HG03378 (cell line): Measurements from ENCODE around the gene ARPP21.

Source experiments
- ATAC-seq: cut with Tn5 transposase; IDR thresholded peaks from one replicate; pipeline ENCODE4 v1.9.1; 2021; ENCODE audit warnings: mild to moderate bottlenecking, moderate library complexity; ENCODE audit not compliant: unreplicated experiment

The ARPP21 gene

DNA sequence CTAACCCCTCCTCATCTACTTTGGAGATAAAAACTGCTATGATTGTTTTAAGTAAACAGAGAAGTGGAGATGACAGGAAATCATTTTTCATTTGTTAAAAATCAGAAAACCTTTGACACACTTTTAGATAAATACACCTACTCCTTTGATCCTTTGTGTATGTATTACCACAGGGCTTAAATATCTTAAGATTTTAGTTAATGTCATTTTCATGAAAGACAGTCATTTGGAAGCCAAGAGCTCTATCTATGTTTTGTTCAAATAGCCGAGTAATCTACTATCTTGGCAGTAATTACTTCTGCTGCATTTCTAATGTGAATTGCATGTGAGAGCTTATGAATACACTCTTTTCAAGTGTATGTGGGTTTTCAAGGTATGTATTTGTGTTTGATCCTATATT lies 2.0 kb downstream of the ARPP21 start:
- no peak for ATAC-seq

DNA sequence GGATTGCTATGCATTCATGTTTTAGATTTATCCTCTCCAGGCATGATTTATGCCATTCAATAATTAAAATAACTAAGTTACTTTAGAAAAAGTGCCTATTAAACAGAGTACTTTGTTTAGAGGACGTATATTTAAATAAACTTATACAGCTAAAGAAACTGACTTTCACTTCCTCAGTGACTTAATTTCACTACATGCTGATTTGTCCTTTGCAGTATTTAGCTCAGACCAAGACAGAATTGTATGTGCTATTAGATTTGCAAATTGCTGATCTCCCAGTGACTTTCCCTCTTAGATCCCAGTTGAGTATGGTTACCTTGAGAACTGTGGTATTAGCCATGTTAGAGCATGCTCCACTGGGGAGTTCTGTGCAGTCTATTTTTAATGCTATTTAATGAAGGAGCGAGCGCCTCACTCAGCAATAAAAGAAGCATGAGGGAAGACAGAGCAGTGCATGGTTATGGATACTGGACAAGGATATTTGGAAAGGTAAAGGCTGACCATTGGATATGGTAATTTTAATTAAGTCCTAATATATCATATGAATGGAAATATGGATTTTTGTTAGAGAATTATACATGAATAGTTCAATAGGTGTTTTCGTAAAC lies 2.7 kb downstream of the ARPP21 start:
- no peak for ATAC-seq

DNA sequence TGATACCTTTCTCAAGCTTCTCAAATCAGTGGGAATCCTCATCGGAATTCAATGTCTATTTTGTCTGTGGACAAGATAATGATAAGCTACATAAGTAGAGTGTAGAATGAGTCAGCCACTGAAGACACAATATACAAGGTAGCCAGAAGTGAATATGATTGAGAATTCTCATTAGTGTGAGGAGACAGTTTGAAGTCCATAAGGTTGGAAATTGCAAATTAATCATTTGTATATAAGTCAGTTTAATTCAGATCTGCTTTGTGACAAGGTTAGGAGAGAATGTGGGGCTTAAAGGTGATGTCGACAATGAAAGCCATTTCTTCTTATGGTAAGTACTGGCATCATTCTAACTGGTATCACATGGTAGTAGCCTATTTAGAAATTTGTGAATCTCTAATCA lies 4.2 kb downstream of the ARPP21 start:
- ATAC-seq, result no peak

DNA sequence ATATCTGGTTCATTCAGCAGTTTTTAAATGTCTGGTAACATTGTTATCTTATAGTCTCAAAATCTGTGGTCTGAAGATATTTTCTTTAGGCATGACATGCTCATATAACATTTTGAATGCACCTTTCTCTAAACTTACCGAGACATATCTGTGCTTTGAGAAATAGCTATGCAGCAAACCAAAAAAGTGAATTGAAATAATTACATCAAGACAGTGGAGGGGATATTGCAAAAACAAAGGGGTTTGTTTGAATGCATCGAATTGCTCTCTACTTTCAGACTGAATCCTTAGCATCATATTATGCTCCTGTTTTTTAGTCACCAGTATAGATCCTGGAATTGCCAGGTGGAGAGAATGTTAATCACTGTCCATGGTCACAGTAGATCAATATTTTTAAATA lies 5.1 kb downstream of the ARPP21 start:
- ATAC-seq, result no peak

DNA sequence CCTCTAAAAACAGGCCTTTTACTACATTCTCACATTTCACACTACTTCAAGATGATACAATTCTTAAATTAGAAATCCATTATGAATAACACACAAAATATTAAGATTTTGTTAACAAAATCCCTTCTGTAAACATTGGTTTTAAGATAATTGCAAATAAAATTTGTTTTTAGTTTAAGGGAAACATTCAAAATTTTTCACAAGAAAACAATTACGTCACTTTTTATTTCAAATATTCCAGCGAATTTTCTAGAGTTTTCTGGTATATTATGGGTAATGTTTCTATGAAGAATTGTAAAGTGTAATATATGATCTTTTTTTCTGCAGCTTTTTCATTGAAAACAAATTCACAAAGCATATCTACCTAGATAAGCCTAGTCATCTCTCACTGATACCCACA lies 5.9 kb downstream of the ARPP21 start:
- ATAC-seq, result no peak

DNA sequence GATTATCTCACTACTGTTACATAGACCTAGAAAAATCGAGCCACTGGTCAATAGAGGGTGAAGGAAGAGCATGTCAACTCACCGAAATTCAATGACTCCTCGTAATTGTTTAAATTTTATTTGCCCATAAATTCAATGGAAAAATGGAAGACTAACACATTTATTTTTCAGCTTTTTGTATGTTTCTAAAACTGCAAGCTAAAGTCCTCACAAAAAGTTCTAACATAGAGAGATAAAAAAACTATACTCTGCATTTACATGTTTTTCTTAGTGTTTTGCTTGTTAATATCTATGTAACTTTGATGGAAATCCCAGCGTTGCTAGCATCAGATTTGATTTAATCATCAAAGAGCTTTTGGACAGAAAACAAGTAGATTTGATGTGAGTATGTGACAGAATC lies 6.8 kb downstream of the ARPP21 start:
- no peak for ATAC-seq

DNA sequence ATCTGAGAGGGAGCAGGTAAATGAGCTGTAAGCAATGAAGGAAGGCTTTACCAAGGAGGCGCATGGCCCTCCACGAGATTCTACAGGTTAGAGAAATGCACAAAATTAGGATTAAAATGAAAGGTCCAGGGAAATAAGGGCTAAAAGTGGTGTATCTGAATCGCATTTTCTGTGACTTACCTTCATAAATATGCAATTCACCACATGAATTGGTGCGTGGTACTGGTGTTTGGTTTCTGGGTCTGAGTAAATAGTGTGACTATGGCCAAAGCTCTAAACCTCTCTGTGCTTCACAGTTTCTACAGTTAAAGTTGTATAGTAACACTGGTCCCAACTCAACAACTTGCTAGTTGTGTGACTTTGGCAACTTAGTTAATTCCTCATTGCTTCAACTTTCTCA lies 8.1 kb downstream of the ARPP21 start:
- no peak for ATAC-seq

DNA sequence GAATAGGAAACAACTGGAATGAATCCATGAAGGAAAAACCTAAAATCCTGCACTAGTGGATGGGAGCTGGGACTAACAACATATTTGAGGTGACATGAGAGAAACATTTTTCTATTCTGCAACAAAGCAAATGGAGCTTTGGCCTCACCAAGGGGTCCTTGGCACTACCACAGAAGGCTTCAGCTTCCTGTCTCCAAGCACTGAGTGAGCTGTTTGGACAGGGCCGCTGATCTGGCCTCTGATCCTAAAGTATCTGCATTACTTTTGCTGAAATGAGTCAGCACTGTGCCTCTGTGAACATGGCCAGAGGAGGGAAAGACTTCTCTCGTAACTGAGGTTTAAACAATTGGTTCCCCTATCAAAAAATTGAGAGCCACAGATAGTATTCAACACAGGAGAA lies 9.0 kb downstream of the ARPP21 start:
- no peak for ATAC-seq

DNA sequence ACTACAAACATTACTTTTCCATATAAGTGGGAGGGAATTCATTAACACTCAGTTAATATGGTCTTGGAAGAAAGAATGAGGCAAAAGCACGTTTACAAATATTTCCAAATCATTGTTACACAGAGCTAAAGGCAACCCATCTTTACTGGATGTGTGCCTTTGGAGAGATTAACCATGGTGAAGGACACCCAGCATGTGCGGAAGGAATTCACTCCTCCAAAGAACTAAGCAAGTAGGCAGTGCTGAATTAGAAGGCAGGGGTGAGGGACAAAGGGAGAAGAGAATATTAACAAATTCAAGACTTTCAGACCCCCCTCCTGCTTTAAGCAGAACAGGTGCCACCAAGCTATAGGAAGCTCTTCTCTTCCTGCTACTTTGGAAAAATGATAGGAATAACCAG lies 10.1 kb downstream of the ARPP21 start:
- ATAC-seq, result no peak

DNA sequence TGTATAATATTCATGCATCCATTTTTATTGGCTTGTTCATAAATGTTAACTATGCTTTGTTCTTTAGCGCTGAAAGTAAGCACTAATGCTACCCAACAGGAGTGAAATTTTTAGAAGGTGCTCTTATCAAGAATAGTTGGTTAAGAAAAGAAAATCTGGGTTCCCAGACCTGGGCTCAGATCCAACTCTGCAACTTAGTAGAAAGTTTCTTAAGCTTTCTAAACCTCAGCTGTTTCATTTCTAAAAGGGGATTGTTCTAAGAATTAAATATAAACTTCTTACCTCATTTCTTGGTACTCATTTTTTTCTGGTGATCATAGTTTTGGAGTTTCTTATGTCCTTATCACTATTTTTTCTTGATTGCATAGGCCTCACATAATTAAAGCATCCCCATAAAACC lies 12.1 kb downstream of the ARPP21 start:
- ATAC-seq, result no peak

DNA sequence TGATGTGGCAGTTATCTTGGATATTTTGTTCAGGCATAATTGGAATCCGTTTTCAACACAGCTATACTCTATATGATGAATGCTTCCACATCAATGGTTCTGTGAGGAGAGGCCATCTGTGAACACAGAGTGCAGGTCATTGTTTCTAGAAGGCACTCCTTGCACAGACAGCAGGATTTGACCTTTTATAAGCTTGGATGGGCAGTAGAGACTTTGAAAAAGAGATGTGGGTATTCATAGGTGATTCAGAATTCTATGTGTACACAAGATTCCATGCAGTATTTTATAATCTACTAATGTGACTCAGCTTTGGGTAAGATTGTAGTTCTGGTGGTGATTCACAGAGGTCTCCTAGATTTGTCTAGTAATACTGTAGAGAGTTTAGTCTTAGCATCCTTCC lies 12.5 kb downstream of the ARPP21 start:
- ATAC-seq, result no peak

DNA sequence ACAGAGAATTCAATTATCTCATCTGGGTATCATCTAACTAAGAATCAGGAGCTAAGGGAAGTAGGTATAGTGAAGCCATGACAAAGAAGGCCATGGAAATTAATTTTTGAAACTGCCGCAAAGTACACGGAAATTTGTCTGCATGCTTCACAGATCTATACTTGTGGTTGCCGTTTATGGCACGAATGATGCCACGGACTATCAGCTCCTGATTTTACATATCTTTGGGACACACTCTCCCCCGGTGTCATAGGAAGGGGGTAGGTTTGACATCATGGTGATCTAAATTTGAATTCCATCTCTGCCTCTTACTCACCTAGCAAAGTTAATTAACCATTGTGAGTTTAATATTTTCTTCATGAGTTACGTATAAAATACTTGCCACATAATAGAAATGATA lies 14.0 kb downstream of the ARPP21 start:
- no peak for ATAC-seq

DNA sequence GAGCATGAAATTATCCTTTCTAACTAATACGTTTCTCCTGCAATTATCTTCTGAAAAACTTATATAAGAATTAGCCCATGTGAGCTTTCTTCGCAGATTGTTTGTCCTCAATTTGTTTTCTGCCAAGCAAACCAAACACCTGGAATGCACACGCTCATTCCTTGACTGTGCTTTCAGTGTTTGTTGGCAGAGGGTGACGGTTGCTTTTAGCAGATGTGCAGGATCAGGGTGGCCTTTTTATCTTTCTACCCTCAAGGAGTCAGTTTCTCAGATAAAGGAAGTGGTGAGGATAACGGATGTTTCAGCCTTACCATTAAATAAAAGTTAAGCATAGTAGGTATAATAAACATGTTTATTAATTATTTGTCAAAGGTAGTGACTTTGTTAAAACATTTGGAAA lies 15.2 kb downstream of the ARPP21 start:
- no peak for ATAC-seq

DNA sequence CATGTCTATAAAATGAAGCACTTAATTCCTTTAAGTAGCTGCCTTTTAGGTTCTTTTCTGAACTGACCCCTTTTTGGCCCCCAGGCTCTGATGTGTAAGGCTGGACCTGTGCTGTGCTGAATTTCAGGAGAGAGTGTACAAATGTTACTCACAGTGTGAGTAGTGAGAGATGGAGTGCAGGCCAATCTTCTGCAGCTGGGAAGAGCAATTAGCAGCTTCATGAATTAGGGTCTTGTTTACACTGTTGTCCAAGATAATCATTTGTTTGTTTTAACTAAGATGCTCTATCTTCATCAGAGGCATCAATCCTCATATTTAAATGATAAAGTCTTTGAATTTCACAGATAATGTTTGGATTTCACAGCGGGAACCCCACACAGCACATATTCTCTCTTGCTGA lies 19.4 kb downstream of the ARPP21 start:
- no peak for ATAC-seq

DNA sequence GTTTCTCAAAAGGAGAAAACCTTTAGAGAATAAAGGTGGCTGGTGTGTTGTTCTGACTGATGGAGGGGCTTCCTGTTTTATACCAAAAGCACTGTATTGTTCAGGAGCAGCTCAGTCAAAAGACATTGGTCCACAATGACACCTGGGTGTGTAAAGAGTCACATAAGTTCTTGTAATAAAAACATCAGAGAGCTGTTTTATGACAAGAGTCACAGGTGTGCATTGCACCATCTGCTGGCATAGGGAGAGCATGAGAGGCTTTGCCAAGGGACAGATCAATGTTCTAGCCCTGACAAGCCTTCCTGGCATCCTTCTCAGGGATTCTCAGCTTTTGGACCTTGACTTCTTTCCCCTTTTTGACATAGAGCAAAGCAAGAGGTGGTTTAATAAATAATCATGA lies 20.4 kb downstream of the ARPP21 start:
- ATAC-seq, result no peak

DNA sequence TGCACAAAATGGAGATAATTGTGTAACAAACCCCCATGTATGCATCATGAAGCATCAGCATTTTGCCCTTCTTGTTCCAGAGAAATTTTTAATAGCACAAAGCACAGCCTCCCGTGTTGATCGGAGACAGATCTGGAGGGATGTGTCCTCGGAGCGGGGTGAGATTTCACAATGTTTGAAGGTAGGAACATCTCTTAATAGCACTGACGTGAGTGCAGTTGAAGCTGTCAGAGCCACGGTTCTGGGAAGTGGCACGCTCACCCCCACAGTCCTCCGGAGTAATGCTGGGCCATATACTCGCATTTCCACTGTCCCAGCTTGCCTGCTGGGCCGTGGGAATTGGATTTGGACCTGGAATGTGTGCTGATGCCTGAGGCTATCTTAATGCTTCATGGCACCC lies 24.1 kb downstream of the ARPP21 start:
- no peak for ATAC-seq

DNA sequence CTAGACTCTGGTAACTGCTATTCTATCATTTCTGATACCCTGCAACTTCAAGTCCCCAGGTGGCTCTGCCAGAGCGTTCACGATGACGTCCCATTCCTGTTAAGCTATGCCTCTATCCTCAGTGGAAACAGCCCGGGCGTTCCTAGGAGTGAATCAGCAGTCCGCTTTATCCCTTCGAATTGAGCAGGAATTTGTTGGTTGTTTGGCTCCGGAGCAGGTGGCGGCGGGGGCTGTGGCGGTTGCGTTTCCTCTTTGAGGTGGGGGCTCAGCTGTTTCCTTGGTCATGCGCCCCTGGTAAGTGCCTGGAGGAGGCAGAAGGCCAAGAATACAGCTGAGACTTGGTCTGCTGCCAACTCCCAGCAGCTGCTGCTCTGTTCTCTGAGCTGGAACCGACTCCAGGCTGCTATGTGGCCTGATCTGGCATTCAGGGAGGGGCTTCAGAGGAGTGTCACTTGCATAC lies 25.2 kb downstream of the ARPP21 start:
- peak; percentile 56 for ATAC-seq

DNA sequence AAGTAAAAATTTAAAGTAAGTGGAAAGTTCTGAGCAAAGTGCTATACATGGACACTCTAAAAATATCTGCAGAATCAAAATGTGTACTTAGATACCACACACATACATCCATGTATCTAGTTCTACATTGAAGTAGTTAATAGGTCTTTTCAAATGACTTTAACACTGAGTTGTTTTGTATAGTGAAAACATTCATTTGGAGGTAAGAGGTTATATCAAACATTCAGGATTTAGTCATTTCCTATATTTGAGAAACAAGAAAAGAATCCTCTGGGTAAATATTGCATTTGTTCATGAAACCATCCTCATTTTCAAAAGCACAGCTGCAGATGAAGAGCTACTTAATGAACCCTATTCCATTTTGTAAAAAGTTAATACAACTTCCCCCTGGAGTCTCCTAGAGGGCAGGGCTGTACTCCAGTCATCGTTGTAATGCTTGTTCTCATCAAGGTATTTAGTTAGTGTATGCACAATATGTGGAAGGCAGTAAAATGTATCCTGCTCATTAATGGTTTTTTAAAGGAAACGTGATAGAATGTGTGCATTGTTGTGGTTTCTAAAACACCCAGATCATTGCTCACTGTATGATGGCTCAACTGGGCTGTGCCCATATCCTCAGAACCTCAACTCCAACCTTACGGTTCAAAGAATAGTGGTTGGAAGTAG lies 26.2 kb downstream of the ARPP21 start:
- ATAC-seq, result no peak

DNA sequence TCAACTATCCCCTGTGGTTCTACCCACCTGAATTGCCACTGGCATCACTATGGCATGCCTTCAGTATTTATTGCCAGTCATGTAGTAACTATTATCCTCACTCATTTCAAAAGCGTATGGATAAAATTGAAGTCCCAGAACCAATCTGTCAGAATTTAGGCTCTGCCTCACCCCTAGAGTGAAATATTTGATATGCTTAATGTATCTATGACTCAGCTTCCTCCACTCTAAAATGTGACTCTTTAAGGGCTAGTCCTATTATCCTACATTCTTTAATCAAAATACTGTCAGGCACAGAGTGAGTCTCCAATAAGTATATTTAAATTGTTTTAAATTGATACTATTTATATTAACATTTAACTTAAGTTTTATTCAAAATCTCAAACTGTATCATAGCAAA lies 27.6 kb downstream of the ARPP21 start:
- ATAC-seq, result no peak

DNA sequence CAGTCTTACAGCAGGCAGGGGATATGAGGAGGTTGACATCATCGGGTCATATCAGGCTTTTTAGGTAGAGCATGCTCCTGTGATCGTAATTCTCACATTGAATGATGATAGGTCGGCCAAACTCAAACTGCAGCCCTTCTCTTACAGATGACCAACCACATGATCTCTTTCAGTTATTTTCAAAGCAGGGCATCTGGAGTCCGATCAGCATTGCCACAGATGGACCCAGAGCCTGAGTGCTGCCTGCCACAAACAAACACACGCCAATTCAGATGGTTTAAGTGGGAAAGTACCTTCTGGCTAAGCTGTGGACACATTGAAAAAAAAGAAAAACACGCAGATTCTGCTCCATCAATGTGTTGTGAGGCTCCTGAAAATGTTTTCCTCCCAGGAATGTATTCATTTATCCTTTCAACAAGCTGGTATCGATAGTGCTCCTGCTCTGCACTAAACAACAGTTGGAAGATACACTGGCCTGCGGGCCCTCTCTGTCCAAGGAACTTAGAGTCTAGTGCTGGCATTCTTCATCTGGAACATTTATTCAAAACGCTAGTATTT lies 31.2 kb downstream of the ARPP21 start:
- ATAC-seq, result no peak

DNA sequence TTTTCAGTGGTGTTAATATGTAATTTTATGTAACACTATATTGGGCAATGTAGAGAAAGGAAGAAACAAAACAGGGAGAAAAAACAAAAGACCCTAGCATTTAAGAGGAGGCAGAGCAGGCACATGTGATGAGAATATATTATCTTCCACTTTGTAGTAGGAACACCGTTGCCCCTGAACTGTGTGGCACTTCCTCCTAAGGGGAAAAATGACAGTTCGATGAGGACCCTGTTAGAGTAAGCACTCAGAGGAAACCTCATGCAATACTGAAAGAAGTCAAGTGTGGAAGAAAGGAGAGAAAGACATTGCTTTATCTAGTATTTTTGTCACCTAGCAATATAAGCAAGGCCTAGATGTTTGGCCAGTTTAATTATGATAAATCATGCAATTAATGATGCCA lies 32.2 kb downstream of the ARPP21 start:
- no peak for ATAC-seq

DNA sequence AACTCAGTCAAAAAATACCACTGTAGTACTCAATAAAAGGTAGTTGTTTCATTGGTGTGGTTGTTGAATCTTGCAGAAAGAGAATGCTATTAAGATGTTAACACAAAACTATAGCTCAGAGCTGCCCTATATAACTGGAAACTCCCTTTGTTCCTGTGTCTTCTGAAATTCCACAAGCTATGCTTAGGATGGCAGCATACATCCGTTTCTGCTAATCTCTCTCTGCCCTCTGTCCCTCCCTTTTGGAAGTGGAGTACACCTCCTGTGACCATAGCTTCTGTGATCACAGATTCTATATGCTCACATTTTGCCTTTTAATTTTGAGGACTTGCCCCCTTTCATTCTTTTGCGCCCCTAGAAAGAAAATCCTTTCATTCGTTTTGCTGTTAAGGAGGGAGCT lies 33.7 kb downstream of the ARPP21 start:
- no peak for ATAC-seq
